ENCODE data around the gene FUCA1.
"Not testable (repeated sequence)": the region's sequence is repeated elsewhere in the genome, so short reads cannot be mapped to it uniquely, and the experiment has no call there.

GRCh38 chr1:23851406-23851805, 16.7 kb downstream of the FUCA1 start:
- TF ChIP-seq CTCF (IDR thresholded peaks at IDR 0.05 in 2 of 3, conservative IDR thresholded peaks at IDR 0.05 in 1 of 3; ENCODE audit: borderline replicate concordance in 1 of 3, insufficient read depth in 1 of 3, low read depth in 2 of 3, low read length in 2 of 3); POLR2A (IDR thresholded peaks at IDR 0.05; ENCODE audit: borderline replicate concordance, extremely low read depth, insufficient read depth, insufficient read length); SP1 (IDR thresholded peaks at IDR 0.05; ENCODE audit: low read depth): not testable (repeated sequence)

Measured in HCT116 (cell line).